Neural progenitor cell (in vitro differentiated cells): ENCODE results near the gene TEP1. TPM values are rescaled to one million over a fixed set of nuclear protein-coding genes. Genes with fewer than 3 reads are reported as not detected.
A peak's percentile ranks its signal among the peaks of the same experiment; 100 is the strongest.

Experiments
- DNase-seq: peaks from one replicate; pipeline ENCODE4 v3.0.0-alpha.2; 2016; ENCODE audit warnings: low spot score
- H2AFZ ChIP-seq: fragments of 200-600 bp; sonication (generic); replicated peaks from 2 replicates; pipeline ENCODE4 v1.6.1; 2016; ENCODE audit warnings: antibody characterized with exemption
- H3F3A ChIP-seq: fragments of 200-600 bp; sonication (generic); 2 replicates; pipeline ENCODE4 v1.6.1; 2016; ENCODE audit warnings: antibody characterized with exemption, low read depth
- H3K27ac ChIP-seq: fragments of 200-600 bp; sonication (generic); 2 replicates; pipeline ENCODE4 v1.5.1; 2016; ENCODE audit warnings: mild to moderate bottlenecking
- H3K27me3 ChIP-seq: fragments of 200-600 bp; sonication (generic); 2 replicates; pipeline ENCODE4 v1.6.1; 2016; ENCODE audit warnings: mild to moderate bottlenecking, moderate library complexity
- H3K36me3 ChIP-seq: fragments of 200-600 bp; sonication (generic); 2 replicates; pipeline ENCODE4 v1.5.1; 2016
- H3K4me1 ChIP-seq: fragments of 200-600 bp; sonication (generic); 2 replicates; pipeline ENCODE4 v1.6.1; 2016; ENCODE audit warnings: mixed run types
- H3K4me2 ChIP-seq: fragments of 200-600 bp; sonication (generic); 2 replicates; pipeline ENCODE4 v1.6.1; 2016
- H3K4me3 ChIP-seq: fragments of 200-600 bp; sonication (generic); 2 replicates; pipeline ENCODE4 v1.5.1; 2016
- H3K79me2 ChIP-seq: fragments of 200-600 bp; sonication (generic); 2 replicates; pipeline ENCODE4 v1.6.1; 2016; ENCODE audit warnings: low read depth
- H3K9ac ChIP-seq: fragments of 200-600 bp; sonication (generic); 2 replicates; pipeline ENCODE4 v1.6.1; 2016
- H3K9me3 ChIP-seq: fragments of 200-600 bp; sonication (generic); 2 replicates; pipeline ENCODE4 v1.5.1; 2016; ENCODE audit warnings: low read depth
- H4K20me1 ChIP-seq: fragments of 200-600 bp; sonication (generic); 2 replicates; pipeline ENCODE4 v1.6.1; 2016; ENCODE audit warnings: low read depth
- H3K27ac Mint-ChIP-seq: 3 replicates; pipeline ENCODE4 v1.8.0; 2021; ENCODE audit warnings: mixed read lengths
- H3K27me3 Mint-ChIP-seq: 2 replicates; pipeline ENCODE4 v1.8.0; 2022; ENCODE audit warnings: low read depth, mild to moderate bottlenecking, inconsistent platforms, moderate library complexity, mixed read lengths; ENCODE audit not compliant: insufficient read depth
- H3K36me3 Mint-ChIP-seq: 3 replicates; pipeline ENCODE4 v1.8.0; 2021; ENCODE audit warnings: mixed read lengths
- H3K4me1 Mint-ChIP-seq: 3 replicates; pipeline ENCODE4 v1.8.0; 2021; ENCODE audit warnings: mixed read lengths
- H3K4me3 Mint-ChIP-seq: 3 replicates; pipeline ENCODE4 v1.8.0; 2021; ENCODE audit warnings: mild to moderate bottlenecking, moderate library complexity, mixed read lengths
- H3K9me3 Mint-ChIP-seq: 3 replicates; pipeline ENCODE4 v1.8.0; 2020; ENCODE audit warnings: mixed read lengths
- EZH2 ChIP-seq: fragments of 200-600 bp; sonication (generic); IDR thresholded peaks from 2 replicates; pipeline ENCODE4 v1.6.1; 2017; ENCODE audit warnings: antibody characterized with exemption, mild to moderate bottlenecking, moderate library complexity
- EZH2phosphoT487 ChIP-seq: fragments of 200-600 bp; sonication (generic); IDR thresholded peaks from 2 replicates; pipeline ENCODE4 v1.6.1; 2017; ENCODE audit warnings: antibody characterized with exemption
- total RNA-seq: library from RNA; depleted of rRNA; stranded (reverse); fragments of >200 nt; gene quantifications from 2 replicates; pipeline ENCODE4 v1.2.3, GENCODE V29; 2015; ENCODE audit warnings: low replicate concordance
- TF ChIP-seq, protein P1 (sequence below): fragments of 200-600 bp; sonication (generic); IDR thresholded peaks from 2 replicates; pipeline ENCODE4 v1.5.1; 2017; ENCODE audit warnings: antibody characterized with exemption, mild to moderate bottlenecking

TEP1 gene
- total RNA-seq, 1 donor from 2014 or later: 19.8 TPM

DNA sequence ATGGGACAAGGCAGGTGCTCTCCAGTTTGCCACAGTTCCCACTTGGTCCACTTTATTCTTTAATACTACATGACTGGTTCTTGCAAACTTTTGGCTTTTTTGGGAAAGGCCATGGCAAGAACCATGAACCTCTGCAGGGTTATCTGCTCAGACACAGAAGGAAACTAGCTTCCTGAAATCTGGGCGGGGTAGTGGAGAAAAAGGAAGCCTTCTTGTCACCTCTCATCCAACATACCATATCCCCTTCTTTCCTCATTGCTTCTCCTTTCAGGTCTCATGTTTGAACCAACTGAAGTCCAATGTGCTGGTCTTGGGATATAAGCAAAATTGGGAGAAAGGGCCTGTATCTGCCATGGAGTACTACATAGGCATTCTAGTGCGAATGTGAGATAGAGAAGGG is 28.2 kb upstream of the TEP1 start:
- H3K9me3 ChIP-seq: no peaks in the 10 kb centered on the region
- TF ChIP-seq, protein P1, sequence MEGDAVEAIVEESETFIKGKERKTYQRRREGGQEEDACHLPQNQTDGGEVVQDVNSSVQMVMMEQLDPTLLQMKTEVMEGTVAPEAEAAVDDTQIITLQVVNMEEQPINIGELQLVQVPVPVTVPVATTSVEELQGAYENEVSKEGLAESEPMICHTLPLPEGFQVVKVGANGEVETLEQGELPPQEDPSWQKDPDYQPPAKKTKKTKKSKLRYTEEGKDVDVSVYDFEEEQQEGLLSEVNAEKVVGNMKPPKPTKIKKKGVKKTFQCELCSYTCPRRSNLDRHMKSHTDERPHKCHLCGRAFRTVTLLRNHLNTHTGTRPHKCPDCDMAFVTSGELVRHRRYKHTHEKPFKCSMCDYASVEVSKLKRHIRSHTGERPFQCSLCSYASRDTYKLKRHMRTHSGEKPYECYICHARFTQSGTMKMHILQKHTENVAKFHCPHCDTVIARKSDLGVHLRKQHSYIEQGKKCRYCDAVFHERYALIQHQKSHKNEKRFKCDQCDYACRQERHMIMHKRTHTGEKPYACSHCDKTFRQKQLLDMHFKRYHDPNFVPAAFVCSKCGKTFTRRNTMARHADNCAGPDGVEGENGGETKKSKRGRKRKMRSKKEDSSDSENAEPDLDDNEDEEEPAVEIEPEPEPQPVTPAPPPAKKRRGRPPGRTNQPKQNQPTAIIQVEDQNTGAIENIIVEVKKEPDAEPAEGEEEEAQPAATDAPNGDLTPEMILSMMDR: no peak
- TF ChIP-seq EZH2phosphoT487: no peak
- TF ChIP-seq EZH2: no peak
- H3K27me3 ChIP-seq: no peaks in the 10 kb centered on the region
- H3K27ac ChIP-seq: no peak overlapping the region
- H2AFZ ChIP-seq: no peak overlapping the region
- H3K79me2 ChIP-seq: no peaks in the 10 kb centered on the region
- H3F3A ChIP-seq: peaks cover 2% of the 10 kb centered on the region
- no peak overlapping the region for H3K27ac Mint-ChIP-seq
- H3K36me3 ChIP-seq: no peaks in the 10 kb centered on the region
- H3K4me2 ChIP-seq: no peak overlapping the region
- H3K27me3 Mint-ChIP-seq: peaks cover 5% of the 10 kb centered on the region
- H3K4me3 ChIP-seq: no peak overlapping the region
- no peaks in the 10 kb centered on the region for H3K9me3 Mint-ChIP-seq
- no peak overlapping the region for H3K4me3 Mint-ChIP-seq
- no peaks in the 10 kb centered on the region for H3K4me1 ChIP-seq
- H4K20me1 ChIP-seq: no peaks in the 10 kb centered on the region
- H3K36me3 Mint-ChIP-seq: peaks cover 4% of the 10 kb centered on the region
- no peaks in the 10 kb centered on the region for H3K4me1 Mint-ChIP-seq
- no peak overlapping the region for H3K9ac ChIP-seq
- no peak for DNase-seq

DNA sequence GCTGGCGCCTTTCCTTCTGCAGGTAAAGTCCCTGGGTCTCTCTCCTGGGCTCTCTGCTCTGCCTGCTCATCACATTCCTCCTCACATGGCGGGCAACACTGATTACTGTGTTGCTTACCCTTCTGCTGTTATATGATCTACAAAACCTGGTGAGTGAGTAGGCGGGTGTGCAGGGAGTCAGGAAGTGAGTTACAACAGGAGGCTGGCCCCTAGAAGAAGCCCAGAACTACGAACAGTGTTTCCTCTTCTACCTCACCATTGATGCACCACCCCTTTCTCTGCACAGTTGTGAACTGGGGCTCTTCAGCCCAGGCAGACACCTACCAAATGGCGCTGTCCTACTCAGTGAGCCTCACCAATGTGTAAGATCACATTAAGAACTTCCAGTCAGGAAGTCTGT is 27.6 kb upstream of the TEP1 start:
- TF ChIP-seq, protein P1: no peak
- no peak for TF ChIP-seq EZH2
- H3K9me3 Mint-ChIP-seq: no peaks in the 10 kb centered on the region
- no peaks in the 10 kb centered on the region for H3K79me2 ChIP-seq

DNA sequence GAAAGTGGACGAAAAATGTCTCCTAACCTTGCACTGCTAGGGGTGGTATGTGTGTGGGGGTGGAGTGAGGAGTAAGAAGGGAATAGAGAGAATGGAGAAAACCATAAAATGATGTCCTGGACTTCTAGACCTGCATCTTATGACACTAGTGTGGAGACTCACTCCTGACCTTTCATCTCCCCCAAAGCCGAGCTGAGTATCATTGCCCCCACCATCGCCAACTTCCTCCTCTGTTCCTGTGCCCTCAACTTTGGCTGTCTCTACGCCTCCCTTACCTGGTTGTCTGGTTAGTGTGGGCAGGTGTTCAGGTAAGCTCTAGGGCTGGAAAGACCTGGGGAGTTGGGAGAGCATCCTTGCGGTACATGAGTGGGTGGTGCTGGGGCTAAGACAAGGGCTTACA is 27.2 kb upstream of the TEP1 start:
- no peak for DNase-seq
- Mint-ChIP-seq H3K4me3 (no peak overlapping the region), H3K4me1 (no peaks in the 10 kb centered on the region), H3K36me3 (peaks cover 4% of the 10 kb centered on the region), H3K27me3 (peaks cover 5% of the 10 kb centered on the region), H3K9me3 (no peaks in the 10 kb centered on the region), H3K27ac (no peak overlapping the region)
- Histone ChIP-seq H3K4me2 (no peak overlapping the region), H3K27me3 (no peaks in the 10 kb centered on the region), H3K4me1 (no peaks in the 10 kb centered on the region), H3K27ac (no peak overlapping the region), H3K4me3 (no peak overlapping the region), H3K9ac (no peak overlapping the region), H3K9me3 (no peaks in the 10 kb centered on the region), H4K20me1 (no peaks in the 10 kb centered on the region), H3K79me2 (no peaks in the 10 kb centered on the region), H2AFZ (no peak overlapping the region), H3K36me3 (no peaks in the 10 kb centered on the region), H3F3A (peaks cover 2% of the 10 kb centered on the region)
- TF ChIP-seq, protein P1: no peak
- TF ChIP-seq EZH2: no peak

More for the DNA sequence above, 27.6 kb upstream of the TEP1 start:
- H3K27me3 ChIP-seq: no peaks in the 10 kb centered on the region
- no peak for DNase-seq
- no peak overlapping the region for H3K27ac ChIP-seq
- no peak overlapping the region for H3K4me3 ChIP-seq
- peaks cover 2% of the 10 kb centered on the region for H3F3A ChIP-seq
- Mint-ChIP-seq H3K27me3 (peaks cover 5% of the 10 kb centered on the region), H3K4me1 (no peaks in the 10 kb centered on the region), H3K4me3 (no peak overlapping the region), H3K27ac (no peak overlapping the region), H3K36me3 (peaks cover 4% of the 10 kb centered on the region)
- no peaks in the 10 kb centered on the region for H3K36me3 ChIP-seq
- H3K4me2 ChIP-seq: no peak overlapping the region
- no peaks in the 10 kb centered on the region for H3K4me1 ChIP-seq
- H3K9me3 ChIP-seq: no peaks in the 10 kb centered on the region
- no peaks in the 10 kb centered on the region for H4K20me1 ChIP-seq
- no peak overlapping the region for H3K9ac ChIP-seq
- H2AFZ ChIP-seq: no peak overlapping the region

DNA sequence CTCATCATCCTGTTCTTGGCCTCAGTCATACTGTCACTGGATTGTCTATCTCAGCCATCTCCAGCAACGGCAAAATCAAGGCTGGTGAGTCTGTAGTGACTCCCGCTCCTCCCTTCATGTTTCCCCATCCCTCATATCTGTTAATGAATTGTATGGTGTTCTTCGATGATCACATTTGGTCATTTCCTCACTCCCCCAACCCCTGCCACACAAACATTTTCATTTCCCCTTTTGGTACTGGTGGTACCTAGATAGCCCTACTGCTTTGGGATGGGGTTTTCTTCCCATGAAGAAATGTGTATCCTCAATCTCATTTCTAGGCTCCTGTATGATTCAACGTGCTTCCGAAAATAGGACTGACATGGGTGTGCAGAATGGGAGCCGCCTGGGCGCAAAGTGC is 25.4 kb upstream of the TEP1 start:
- Mint-ChIP-seq H3K9me3 (no peaks in the 10 kb centered on the region), H3K27me3 (peaks cover 5% of the 10 kb centered on the region), H3K36me3 (peaks cover 4% of the 10 kb centered on the region), H3K4me3 (peak overlapping the region; percentile 50), H3K4me1 (no peaks in the 10 kb centered on the region), H3K27ac (no peak overlapping the region)
- H4K20me1 ChIP-seq: no peaks in the 10 kb centered on the region
- H3K4me3 ChIP-seq: no peak overlapping the region
- no peak overlapping the region for H3K27ac ChIP-seq
- H2AFZ ChIP-seq: no peak overlapping the region
- no peaks in the 10 kb centered on the region for H3K4me1 ChIP-seq
- H3K27me3 ChIP-seq: no peaks in the 10 kb centered on the region
- no peaks in the 10 kb centered on the region for H3F3A ChIP-seq
- TF ChIP-seq EZH2 (no peak), EZH2phosphoT487 (no peak)
- TF ChIP-seq, protein P1: no peak
- no peak overlapping the region for H3K4me2 ChIP-seq
- no peaks in the 10 kb centered on the region for H3K9me3 ChIP-seq
- H3K79me2 ChIP-seq: no peaks in the 10 kb centered on the region
- no peak overlapping the region for H3K9ac ChIP-seq
- no peaks in the 10 kb centered on the region for H3K36me3 ChIP-seq
- DNase-seq: no peak
